Right lobe of liver (tissue), 6 donors: ENCODE measurements around the gene GIGYF2. TPM values are rescaled to one million over a fixed set of nuclear protein-coding genes. Genes with fewer than 3 reads are reported as not detected.

Experiments
- ATAC-seq, 4 donors: fragments of 200-7000 bp; cut with Tn5 transposase; one replicate each; pipeline ENCODE4 v1.9.1; 2020; ENCODE audit warnings: mild to moderate bottlenecking in 4 of 4, moderate library complexity in 4 of 4
- DNase-seq, 3 donors: peaks; one replicate each; pipeline ENCODE4 v3.0.0-alpha.2; 2020
- H3K27ac ChIP-seq, 3 donors: fragments of 200-600 bp; one replicate each; pipeline ENCODE4 v1.8.0; 2022
- H3K27me3 ChIP-seq, 2 donors: fragments of 200-600 bp; one replicate each; pipeline ENCODE4 v1.8.0; 2022
- H3K36me3 ChIP-seq, 4 donors: fragments of 200-600 bp; sonication (generic) in 1 of 4; one replicate each; pipeline versions ENCODE4 v1.5.1 to v1.8.0; 2017 to 2022; ENCODE audit warnings: control low read depth in 1 of 4
- H3K4me1 ChIP-seq, 4 donors: fragments of 200-600 bp; sonication (generic) in 1 of 4; one replicate each; pipeline versions ENCODE4 v1.5.1 to v1.8.0; 2017 to 2022; ENCODE audit warnings: control low read depth in 1 of 4
- H3K4me3 ChIP-seq, 3 donors: fragments of 200-600 bp; one replicate each; pipeline ENCODE4 v1.8.0; 2022
- H3K9me3 ChIP-seq, 4 donors: fragments of 200-600 bp; sonication (generic) in 1 of 4; one replicate each; pipeline versions ENCODE4 v1.5.1 to v1.8.0; 2017 to 2022; ENCODE audit warnings: control low read depth in 1 of 4
- POLR2A ChIP-seq: fragments of 450-650 bp; IDR thresholded peaks from one replicate; pipeline ENCODE4 v1.6.1; 2017; ENCODE audit warnings: antibody characterized with exemption, mild to moderate bottlenecking
- WGBS: methylation state at CpG from one replicate; pipeline ENCODE4 v1.1.6; 2018; ENCODE audit warnings: low coverage, low lambda C conversion rate; ENCODE audit not compliant: insufficient coverage; ENCODE audit errors: missing lambda C conversion rate; 5-methylcytosine and 5-hydroxymethylcytosine counted together
- intact Hi-C, 2 donors: fragments of 100-400 bp; cut with DNase I; formaldehyde crosslinking; loops; one replicate each; pipeline versions ENCODE4 v1.11.2 to v1.14.1; 2022
- total RNA-seq, 6 experiments: library from RNA; depleted of rRNA in 2 of 6; stranded (reverse); fragments of >200 nt in 2 of 6; fragmentation: NEBNext Ultra II Directional in 3 of 6; extraction: Animal tissue kit (Norgen Biotek cat#: 25700) in 3 of 6; gene quantifications; one replicate each; pipeline versions ENCODE4 v1.1.0 to v1.2.4, GENCODE V29; 2016 to 2023
- TF ChIP-seq, protein P1 (sequence below), 4 donors: fragments of 200-600 bp in 3 of 4; fragments of 450-650 bp in 1 of 4; IDR thresholded peaks; one replicate each; pipeline versions ENCODE4 v1.5.1 to v1.8.0; 2016 to 2022; ENCODE audit warnings: antibody characterized with exemption in 4 of 4, mild to moderate bottlenecking in 2 of 4
- donor health status: DM: no; HTN: yes; CAD: no.
- donor health status: DM: no; HTN: no; CAD: no.
- donor health status: DM: no; HTN: no; CAD: no.
- donor health status: DM: no; HTN: yes; CAD: no.
- donor health status: DM: no; HTN: yes; CAD: no.

Gene GIGYF2
- total RNA-seq, 6 experiments from 2014 or later: 25.7 to 35.0 (median 32.6) TPM

DNA sequence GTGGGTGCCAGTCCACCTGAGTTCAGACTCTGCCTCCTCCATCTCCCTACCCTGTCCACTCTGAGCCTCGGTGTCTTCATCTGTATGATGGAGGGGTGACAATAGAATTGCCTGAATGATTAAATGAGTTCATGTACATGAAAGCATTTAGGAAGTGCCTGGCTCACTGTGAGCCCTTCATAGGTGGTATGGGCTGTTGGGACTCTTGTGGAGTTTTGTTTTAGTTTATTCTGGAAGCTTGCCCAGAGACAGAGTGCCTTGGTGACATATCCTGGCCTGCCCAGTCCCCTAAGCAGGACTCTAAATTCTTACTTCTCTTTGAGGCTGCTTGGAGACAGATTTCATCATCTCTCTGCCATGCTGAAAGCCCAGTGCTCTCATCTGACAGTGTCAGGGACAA, 24.5 kb upstream of the GIGYF2 start:
- Histone ChIP-seq H3K9me3 (no peaks in the 10 kb centered on the region), H3K4me3 (no peak overlapping the region), H3K27me3 (no peaks in the 10 kb centered on the region), H3K4me1 (peaks cover 0 to 9% (median 3%) of the 10 kb centered on the region in 4 donors), H3K36me3 (no peaks in the 10 kb centered on the region), H3K27ac (no peak overlapping the region)
- TF ChIP-seq, protein P1, sequence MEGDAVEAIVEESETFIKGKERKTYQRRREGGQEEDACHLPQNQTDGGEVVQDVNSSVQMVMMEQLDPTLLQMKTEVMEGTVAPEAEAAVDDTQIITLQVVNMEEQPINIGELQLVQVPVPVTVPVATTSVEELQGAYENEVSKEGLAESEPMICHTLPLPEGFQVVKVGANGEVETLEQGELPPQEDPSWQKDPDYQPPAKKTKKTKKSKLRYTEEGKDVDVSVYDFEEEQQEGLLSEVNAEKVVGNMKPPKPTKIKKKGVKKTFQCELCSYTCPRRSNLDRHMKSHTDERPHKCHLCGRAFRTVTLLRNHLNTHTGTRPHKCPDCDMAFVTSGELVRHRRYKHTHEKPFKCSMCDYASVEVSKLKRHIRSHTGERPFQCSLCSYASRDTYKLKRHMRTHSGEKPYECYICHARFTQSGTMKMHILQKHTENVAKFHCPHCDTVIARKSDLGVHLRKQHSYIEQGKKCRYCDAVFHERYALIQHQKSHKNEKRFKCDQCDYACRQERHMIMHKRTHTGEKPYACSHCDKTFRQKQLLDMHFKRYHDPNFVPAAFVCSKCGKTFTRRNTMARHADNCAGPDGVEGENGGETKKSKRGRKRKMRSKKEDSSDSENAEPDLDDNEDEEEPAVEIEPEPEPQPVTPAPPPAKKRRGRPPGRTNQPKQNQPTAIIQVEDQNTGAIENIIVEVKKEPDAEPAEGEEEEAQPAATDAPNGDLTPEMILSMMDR (IDR thresholded peaks at IDR 0.05): no peak
- no peak for TF ChIP-seq POLR2A
- WGBS: no CpG with 5 or more reads among the region's 1 CpG
- no peak for DNase-seq
- intact Hi-C loops: no loop called here
- ATAC-seq: peak; percentile 47 to 59 (median 50)

DNA sequence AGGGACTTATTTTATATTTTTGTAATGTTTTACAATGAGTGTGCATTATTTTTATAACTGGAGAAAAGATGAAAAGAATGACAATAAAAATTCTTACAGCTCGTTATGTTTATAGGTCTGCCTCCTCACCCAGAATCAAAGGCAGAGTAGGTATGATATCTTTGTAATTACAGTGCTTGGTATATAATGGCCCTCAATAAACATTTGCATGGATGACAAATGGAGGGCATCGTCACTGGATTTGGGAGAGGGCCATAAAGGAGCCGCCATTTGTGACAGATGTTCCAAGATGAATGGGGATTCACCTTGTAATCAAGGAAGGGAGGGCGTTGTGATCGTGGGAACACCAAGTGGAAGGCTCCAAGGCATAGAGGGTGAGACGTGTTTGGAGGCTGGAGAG, 22.6 kb upstream of the GIGYF2 start:
- Histone ChIP-seq H3K9me3 (no peaks in the 10 kb centered on the region), H3K27ac (no peak overlapping the region), H3K27me3 (no peaks in the 10 kb centered on the region), H3K4me3 (no peak overlapping the region), H3K36me3 (no peaks in the 10 kb centered on the region), H3K4me1 (peaks cover 0 to 6% (median 2%) of the 10 kb centered on the region in 4 donors)
- ATAC-seq (no peak), DNase-seq (no peak)
- TF ChIP-seq POLR2A: no peak
- TF ChIP-seq, protein P1 (IDR thresholded peaks at IDR 0.05): no peak
- 71% methylated on average over 6 of the region's 6 CpGs for WGBS
- intact Hi-C loops: no loop called here

- H3K4me1 ChIP-seq: peaks cover 0 to under 1% (median 0%) of the 10 kb centered on the region in 4 donors
- intact Hi-C loops: no loop called here
- H3K36me3 ChIP-seq: no peaks in the 10 kb centered on the region
- 92% methylated on average over 4 of the region's 10 CpGs for WGBS
- no peak overlapping the region for H3K27ac ChIP-seq
- ATAC-seq: no peak
- DNase-seq: no peak
- no peak overlapping the region for H3K4me3 ChIP-seq
- no peaks in the 10 kb centered on the region for H3K27me3 ChIP-seq
- TF ChIP-seq, protein P1 (IDR thresholded peaks at IDR 0.05): no peak
- no peak for TF ChIP-seq POLR2A
- H3K9me3 ChIP-seq: no peaks in the 10 kb centered on the region
Measured at GRCh38 chr2:232675381-232675780, 21.8 kb upstream of the GIGYF2 start.

- H3K27me3 ChIP-seq: no peaks in the 10 kb centered on the region
- no peaks in the 10 kb centered on the region for H3K36me3 ChIP-seq
- no peak overlapping the region for H3K27ac ChIP-seq
- TF ChIP-seq POLR2A: no peak
- TF ChIP-seq, protein P1 (IDR thresholded peaks at IDR 0.05): no peak
- WGBS: 100% methylated on average over 2 of the region's 7 CpGs
- H3K4me3 ChIP-seq: no peak overlapping the region
- no peaks in the 10 kb centered on the region for H3K9me3 ChIP-seq
- intact Hi-C loops: no loop called here
- H3K4me1 ChIP-seq: no peaks in the 10 kb centered on the region
- DNase-seq (no peak), ATAC-seq (no peak)
Measured at GRCh38 chr2:232680006-232680405, 17.1 kb upstream of the GIGYF2 start.

DNA sequence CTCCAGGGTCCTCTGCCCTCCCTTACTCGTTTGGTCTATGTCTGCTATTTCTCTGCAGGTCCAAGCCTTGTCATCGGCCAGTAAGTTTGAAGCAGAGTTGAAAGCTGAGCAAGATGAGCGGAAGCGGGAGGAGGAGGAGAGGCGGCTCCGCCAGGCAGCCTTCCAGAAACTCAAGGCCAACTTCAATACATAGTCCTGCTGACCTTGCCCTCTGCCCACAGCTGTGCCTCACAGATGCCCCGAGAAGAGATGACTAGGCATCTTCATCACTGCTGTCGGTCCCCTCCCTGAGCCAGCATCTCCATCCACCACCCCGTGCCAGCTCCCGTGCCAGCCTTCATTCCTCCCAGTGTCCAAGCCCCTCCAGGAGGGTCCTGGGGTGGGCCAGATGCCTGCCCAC, 15.6 kb upstream of the GIGYF2 start:
- Histone ChIP-seq H3K4me1 (no peaks in the 10 kb centered on the region), H3K36me3 (no peaks in the 10 kb centered on the region), H3K9me3 (no peaks in the 10 kb centered on the region), H3K4me3 (no peak overlapping the region), H3K27me3 (no peaks in the 10 kb centered on the region), H3K27ac (no peak overlapping the region)
- ATAC-seq: peak in 1 of 4 donors; percentile 47
- TF ChIP-seq, protein P1 (IDR thresholded peaks at IDR 0.05): no peak
- no peak for TF ChIP-seq POLR2A
- no peak for DNase-seq
- WGBS: 83% methylated on average over 4 of the region's 10 CpGs
- intact Hi-C loops: no loop called here
